Osteocyte (in vitro differentiated cells): ENCODE data around the gene ACER3. TPM values are rescaled to one million over a fixed set of nuclear protein-coding genes. Genes with fewer than 3 reads are reported as not detected.

Experiments
- DNase-seq: peaks from one replicate; pipeline ENCODE4 v3.0.0; 2021; ENCODE audit warnings: mixed read lengths; ENCODE audit not compliant: unreplicated experiment; ENCODE audit errors: extremely low spot score
- H3K27ac Mint-ChIP-seq: one replicate; pipeline ENCODE4 v1.8.0; 2021; ENCODE audit warnings: mild to moderate bottlenecking, mixed read lengths; ENCODE audit not compliant: unreplicated experiment
- H3K27me3 Mint-ChIP-seq: one replicate; pipeline ENCODE4 v1.8.0; 2021; ENCODE audit warnings: mixed read lengths; ENCODE audit not compliant: unreplicated experiment
- H3K36me3 Mint-ChIP-seq: one replicate; pipeline ENCODE4 v1.8.0; 2021; ENCODE audit warnings: mixed read lengths; ENCODE audit not compliant: unreplicated experiment
- H3K4me1 Mint-ChIP-seq: one replicate; pipeline ENCODE4 v1.8.0; 2021; ENCODE audit warnings: mixed read lengths; ENCODE audit not compliant: unreplicated experiment
- H3K4me3 Mint-ChIP-seq: one replicate; pipeline ENCODE4 v1.8.0; 2021; ENCODE audit warnings: mild to moderate bottlenecking, moderate library complexity, mixed read lengths; ENCODE audit not compliant: unreplicated experiment
- H3K9me3 Mint-ChIP-seq: one replicate; pipeline ENCODE4 v1.8.0; 2021; ENCODE audit warnings: mixed read lengths; ENCODE audit not compliant: unreplicated experiment
- CTCF ChIP-seq: fragments of 200-600 bp; sonication (generic); IDR thresholded peaks from 2 replicates; pipeline ENCODE4 v1.5.0; 2021; ENCODE audit warnings: antibody characterized with exemption, mild to moderate bottlenecking, moderate library complexity
- total RNA-seq: library from RNA; stranded (reverse); gene quantifications from 2 replicates; pipeline ENCODE4 v1.2.1, GENCODE V29; 2021

The ACER3 gene
- total RNA-seq, 1 donor from 2014 or later, result 17.4 TPM

- H3K4me3 Mint-ChIP-seq, result no peak overlapping the region
- H3K27me3 Mint-ChIP-seq, result peaks cover 51% of the 10 kb centered on the region
- peaks cover 2% of the 10 kb centered on the region for H3K4me1 Mint-ChIP-seq
- no peaks in the 10 kb centered on the region for H3K9me3 Mint-ChIP-seq
- no peak for DNase-seq
- TF ChIP-seq CTCF, result no peak
- H3K36me3 Mint-ChIP-seq, result no peaks in the 10 kb centered on the region
- H3K27ac Mint-ChIP-seq, result no peak overlapping the region
Measured at GRCh38 chr11:76844511-76844910, 16.2 kb upstream of the ACER3 start.

GRCh38 chr11:76845069-76845468 lies 15.6 kb upstream of the ACER3 start:
- no peak for TF ChIP-seq CTCF

GRCh38 chr11:76846441-76846840 lies 14.3 kb upstream of the ACER3 start:
- Mint-ChIP-seq H3K27me3 (peaks cover 39% of the 10 kb centered on the region), H3K4me3 (no peak overlapping the region), H3K4me1 (peaks cover 2% of the 10 kb centered on the region), H3K36me3 (no peaks in the 10 kb centered on the region), H3K27ac (no peak overlapping the region), H3K9me3 (no peaks in the 10 kb centered on the region)
- DNase-seq, result no peak
- TF ChIP-seq CTCF, result no peak

More at GRCh38 chr11:76845069-76845468, 15.6 kb upstream of the ACER3 start:
- H3K36me3 Mint-ChIP-seq, result no peaks in the 10 kb centered on the region
- no peak overlapping the region for H3K4me3 Mint-ChIP-seq
- no peaks in the 10 kb centered on the region for H3K9me3 Mint-ChIP-seq
- DNase-seq, result no peak
- H3K4me1 Mint-ChIP-seq, result peaks cover 2% of the 10 kb centered on the region
- peaks cover 48% of the 10 kb centered on the region for H3K27me3 Mint-ChIP-seq
- H3K27ac Mint-ChIP-seq, result no peak overlapping the region

- peaks cover 18% of the 10 kb centered on the region for H3K27me3 Mint-ChIP-seq
- H3K4me1 Mint-ChIP-seq, result peaks cover 2% of the 10 kb centered on the region
- no peaks in the 10 kb centered on the region for H3K36me3 Mint-ChIP-seq
- no peak for TF ChIP-seq CTCF
- H3K27ac Mint-ChIP-seq, result no peak overlapping the region
- H3K9me3 Mint-ChIP-seq, result no peaks in the 10 kb centered on the region
- H3K4me3 Mint-ChIP-seq, result no peak overlapping the region
- DNase-seq, result no peak
Measured at GRCh38 chr11:76849376-76849775, 11.3 kb upstream of the ACER3 start.

GRCh38 chr11:76850130-76850529 lies 10.6 kb upstream of the ACER3 start:
- no peaks in the 10 kb centered on the region for H3K9me3 Mint-ChIP-seq
- TF ChIP-seq CTCF, result no peak

More at GRCh38 chr11:76850130-76850529, 10.6 kb upstream of the ACER3 start:
- H3K4me1 Mint-ChIP-seq, result peaks cover 2% of the 10 kb centered on the region
- H3K27me3 Mint-ChIP-seq, result peaks cover 16% of the 10 kb centered on the region
- H3K36me3 Mint-ChIP-seq, result no peaks in the 10 kb centered on the region
- H3K27ac Mint-ChIP-seq, result no peak overlapping the region
- no peak for DNase-seq
- no peak overlapping the region for H3K4me3 Mint-ChIP-seq
